DOHH2 (cell line): ENCODE data around the gene TCF12.

Experiments used
- H3F3A ChIP-seq: fragments of 200-600 bp; sonication (generic), shearing (Covaris generic); 2 replicates; pipeline ENCODE4 v1.6.0; 2016; ENCODE audit warnings: antibody characterized with exemption, mild to moderate bottlenecking; ENCODE audit not compliant: control insufficient read depth, insufficient read depth
- H3K27ac ChIP-seq: fragments of 200-600 bp; sonication (generic); 2 replicates; pipeline ENCODE4 v1.5.1; 2014; ENCODE audit warnings: low read depth, mild to moderate bottlenecking, low read length, moderate library complexity
- H3K27me3 ChIP-seq: fragments of 200-600 bp; sonication (generic); 2 replicates; pipeline ENCODE4 v1.6.1; 2014; ENCODE audit warnings: mild to moderate bottlenecking, low read length, mixed read lengths; ENCODE audit not compliant: control insufficient read depth
- H3K36me3 ChIP-seq: fragments of 200-600 bp; sonication (generic); 2 replicates; pipeline ENCODE4 v1.6.1; 2014; ENCODE audit warnings: mild to moderate bottlenecking, low read length, moderate library complexity, mixed read lengths; ENCODE audit not compliant: control insufficient read depth
- H3K4me1 ChIP-seq: fragments of 200-600 bp; sonication (generic); 2 replicates; pipeline ENCODE4 v1.6.1; 2014; ENCODE audit warnings: mild to moderate bottlenecking, low read length, mixed read lengths; ENCODE audit not compliant: control insufficient read depth
- H3K4me2 ChIP-seq: fragments of 200-600 bp; sonication (generic); 2 replicates; pipeline ENCODE4 v1.6.0; 2014; ENCODE audit warnings: mild to moderate bottlenecking, low read length, moderate library complexity
- H3K4me3 ChIP-seq: fragments of 200-600 bp; sonication (generic); 2 replicates; pipeline ENCODE4 v1.5.1; 2014; ENCODE audit warnings: mild to moderate bottlenecking, low read length, mixed read lengths
- H3K79me2 ChIP-seq: fragments of 200-600 bp; sonication (generic); 2 replicates; pipeline ENCODE4 v1.6.1; 2014; ENCODE audit warnings: mild to moderate bottlenecking, low read length, mixed read lengths; ENCODE audit not compliant: control insufficient read depth
- H3K9me2 ChIP-seq: fragments of 200-600 bp; sonication (generic); replicated peaks from 2 replicates; pipeline ENCODE4 v1.6.1; 2014; ENCODE audit warnings: mild to moderate bottlenecking, low read length, mixed read lengths; ENCODE audit not compliant: control insufficient read depth
- H3K9me3 ChIP-seq: fragments of 200-600 bp; sonication (generic); 2 replicates; pipeline ENCODE4 v1.6.1; 2014; ENCODE audit warnings: antibody characterized with exemption, low read length, mixed read lengths; ENCODE audit not compliant: control insufficient read depth, insufficient read depth
- H4K20me1 ChIP-seq: fragments of 200-600 bp; sonication (generic); 2 replicates; pipeline ENCODE4 v1.6.0; 2014; ENCODE audit warnings: low read depth, mild to moderate bottlenecking, antibody characterized with exemption, low read length, moderate library complexity; ENCODE audit not compliant: control insufficient read depth, insufficient read depth
- EZH2phosphoT487 ChIP-seq: fragments of 200-600 bp; sonication (generic); IDR thresholded peaks from 2 replicates; pipeline ENCODE4 v1.6.1; 2017; ENCODE audit warnings: borderline replicate concordance, mild to moderate bottlenecking, antibody characterized with exemption, low read length, moderate library complexity, mixed read lengths
- TF ChIP-seq, protein P1 (sequence below): fragments of 200-600 bp; sonication (generic); IDR thresholded peaks from one replicate; pipeline ENCODE4 v1.5.1; 2014; ENCODE audit warnings: antibody characterized with exemption, mild to moderate bottlenecking, low read depth, low read length; ENCODE audit not compliant: poor library complexity, severe bottlenecking

TCF12 gene

DNA sequence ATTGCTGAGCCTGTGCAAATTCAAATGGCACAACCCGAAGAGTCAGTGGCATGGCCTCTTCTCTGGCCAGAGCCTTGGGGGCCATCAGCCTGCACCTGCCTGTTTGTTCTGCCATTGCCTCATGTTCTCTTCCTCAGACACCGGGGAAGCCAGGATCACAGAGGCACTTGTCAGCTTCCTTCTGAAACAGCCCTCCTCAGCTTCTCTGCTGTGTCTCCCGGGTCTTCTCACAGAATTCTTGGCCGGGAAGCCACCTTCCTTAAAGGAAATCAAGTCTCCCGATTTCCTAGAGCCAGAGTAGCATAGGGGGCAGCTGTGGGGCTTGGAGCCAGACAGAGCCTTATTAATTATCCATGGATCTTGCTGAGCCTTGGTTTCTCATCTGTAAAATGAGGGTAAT, 410.5 kb downstream of the TCF12 start:
- Histone ChIP-seq H3K9me2 (no peaks in the 10 kb centered on the region), H3K36me3 (no peaks in the 10 kb centered on the region), H4K20me1 (no peaks in the 10 kb centered on the region), H3K27me3 (peaks cover 12% of the 10 kb centered on the region), H3F3A (peaks cover 3% of the 10 kb centered on the region; the same call in 1 of the 2 replicates), H3K4me1 (peaks cover 8% of the 10 kb centered on the region), H3K4me2 (no peak overlapping the region), H3K79me2 (no peaks in the 10 kb centered on the region), H3K27ac (no peak overlapping the region), H3K4me3 (no peak overlapping the region), H3K9me3 (no peaks in the 10 kb centered on the region)
- TF ChIP-seq EZH2phosphoT487 = no peak
- TF ChIP-seq, protein P1, sequence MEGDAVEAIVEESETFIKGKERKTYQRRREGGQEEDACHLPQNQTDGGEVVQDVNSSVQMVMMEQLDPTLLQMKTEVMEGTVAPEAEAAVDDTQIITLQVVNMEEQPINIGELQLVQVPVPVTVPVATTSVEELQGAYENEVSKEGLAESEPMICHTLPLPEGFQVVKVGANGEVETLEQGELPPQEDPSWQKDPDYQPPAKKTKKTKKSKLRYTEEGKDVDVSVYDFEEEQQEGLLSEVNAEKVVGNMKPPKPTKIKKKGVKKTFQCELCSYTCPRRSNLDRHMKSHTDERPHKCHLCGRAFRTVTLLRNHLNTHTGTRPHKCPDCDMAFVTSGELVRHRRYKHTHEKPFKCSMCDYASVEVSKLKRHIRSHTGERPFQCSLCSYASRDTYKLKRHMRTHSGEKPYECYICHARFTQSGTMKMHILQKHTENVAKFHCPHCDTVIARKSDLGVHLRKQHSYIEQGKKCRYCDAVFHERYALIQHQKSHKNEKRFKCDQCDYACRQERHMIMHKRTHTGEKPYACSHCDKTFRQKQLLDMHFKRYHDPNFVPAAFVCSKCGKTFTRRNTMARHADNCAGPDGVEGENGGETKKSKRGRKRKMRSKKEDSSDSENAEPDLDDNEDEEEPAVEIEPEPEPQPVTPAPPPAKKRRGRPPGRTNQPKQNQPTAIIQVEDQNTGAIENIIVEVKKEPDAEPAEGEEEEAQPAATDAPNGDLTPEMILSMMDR = no peak

DNA sequence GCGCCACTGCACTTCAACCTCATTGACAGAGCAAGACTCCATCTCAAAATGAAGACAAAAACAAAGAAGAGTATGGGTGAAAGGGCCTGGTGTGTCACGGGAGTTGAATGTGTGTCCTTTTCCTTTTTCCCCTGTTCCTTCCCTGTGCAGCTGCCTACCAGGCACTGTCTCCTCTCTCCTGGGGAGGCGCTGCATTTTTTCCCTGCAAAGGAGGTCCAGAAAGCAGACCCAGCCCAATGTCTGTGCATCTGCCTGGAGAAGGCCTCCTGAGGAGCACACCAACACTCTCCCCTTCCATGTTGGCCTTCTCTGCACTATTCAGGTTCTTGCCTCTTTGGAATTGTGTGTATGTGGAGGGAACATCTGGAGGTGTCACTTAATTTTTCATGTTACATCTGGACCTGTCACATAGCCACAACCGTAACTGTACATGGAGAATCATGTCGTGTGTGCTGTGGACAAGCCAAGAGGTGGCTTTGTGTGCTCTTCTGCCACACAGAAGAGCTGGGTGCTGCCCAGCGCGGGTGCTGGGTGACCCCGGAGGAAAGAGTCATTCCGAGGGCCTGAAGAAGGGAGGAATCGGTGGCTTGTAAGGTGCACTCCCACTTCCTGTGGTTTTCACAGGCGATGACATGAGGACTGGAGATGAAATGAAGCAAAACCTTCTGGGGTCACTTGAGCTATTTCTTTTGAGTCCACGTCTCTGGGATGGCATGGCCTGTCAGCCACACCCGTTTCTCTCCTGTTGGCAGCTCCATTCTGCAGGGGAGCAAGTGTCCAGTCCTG, 411.3 kb downstream of the TCF12 start:
- no peak overlapping the region for H3K4me2 ChIP-seq
- no peak overlapping the region for H3K4me3 ChIP-seq
- no peak overlapping the region for H3K27ac ChIP-seq
- no peaks in the 10 kb centered on the region for H3F3A ChIP-seq
- peaks cover 4% of the 10 kb centered on the region; the same call in 1 of the 2 replicates for H3K4me1 ChIP-seq
- no peaks in the 10 kb centered on the region for H3K9me2 ChIP-seq
- H4K20me1 ChIP-seq = no peaks in the 10 kb centered on the region
- no peak for TF ChIP-seq EZH2phosphoT487
- TF ChIP-seq, protein P1 = no peak
- H3K36me3 ChIP-seq = no peaks in the 10 kb centered on the region
- H3K9me3 ChIP-seq = no peaks in the 10 kb centered on the region
- no peaks in the 10 kb centered on the region for H3K79me2 ChIP-seq
- peaks cover 12% of the 10 kb centered on the region for H3K27me3 ChIP-seq

DNA sequence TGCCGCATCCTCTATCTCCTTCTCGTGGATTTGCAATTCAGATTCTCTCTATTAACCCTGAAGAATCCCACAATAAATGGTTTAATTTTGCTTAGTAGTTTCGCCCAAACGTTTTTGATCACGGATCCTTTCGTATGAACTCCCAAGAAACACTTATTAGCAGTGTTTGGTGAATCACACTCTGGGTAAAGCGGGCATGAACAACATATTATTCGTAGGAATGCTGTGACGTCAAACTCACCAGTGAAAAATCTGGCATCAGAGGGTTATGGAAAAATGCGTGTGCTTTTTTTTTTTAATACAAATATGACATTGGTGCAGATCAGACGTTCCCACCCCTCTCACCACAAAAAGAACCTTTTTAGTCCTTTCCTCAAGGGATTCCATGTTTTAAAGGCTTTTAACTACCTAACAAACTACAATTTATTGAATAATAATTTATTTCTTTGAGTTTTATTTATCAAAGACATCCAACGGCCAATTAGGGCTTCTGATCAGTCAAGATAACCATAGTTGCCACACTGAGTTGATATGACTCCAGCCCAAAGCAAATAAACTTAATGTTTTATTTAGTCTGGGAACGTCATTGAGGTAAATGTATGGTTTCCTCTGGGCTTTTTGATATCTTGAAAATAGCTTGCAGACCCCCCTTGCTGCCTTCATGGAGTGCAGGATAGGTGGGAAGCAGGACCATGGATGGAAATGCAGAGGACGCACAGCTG, 412.3 kb downstream of the TCF12 start:
- Histone ChIP-seq H3K27ac (no peak overlapping the region), H3K79me2 (no peaks in the 10 kb centered on the region), H3K36me3 (no peaks in the 10 kb centered on the region), H3K4me3 (no peak overlapping the region), H3K9me3 (no peaks in the 10 kb centered on the region), H3K4me1 (peaks cover 4% of the 10 kb centered on the region; the same call in 1 of the 2 replicates), H3F3A (no peaks in the 10 kb centered on the region), H3K4me2 (no peak overlapping the region), H3K27me3 (peaks cover 12% of the 10 kb centered on the region), H4K20me1 (no peaks in the 10 kb centered on the region), H3K9me2 (no peaks in the 10 kb centered on the region)
- TF ChIP-seq EZH2phosphoT487 = no peak
- TF ChIP-seq, protein P1 = no peak
